ENCODE data around the gene KLHL28. TPM values are rescaled to one million over a fixed set of nuclear protein-coding genes. Genes with fewer than 3 reads are reported as not detected.

Gene KLHL28
- total RNA-seq, 2 donors from 2014 or later, result 18.6 to 20.3 TPM

DNA sequence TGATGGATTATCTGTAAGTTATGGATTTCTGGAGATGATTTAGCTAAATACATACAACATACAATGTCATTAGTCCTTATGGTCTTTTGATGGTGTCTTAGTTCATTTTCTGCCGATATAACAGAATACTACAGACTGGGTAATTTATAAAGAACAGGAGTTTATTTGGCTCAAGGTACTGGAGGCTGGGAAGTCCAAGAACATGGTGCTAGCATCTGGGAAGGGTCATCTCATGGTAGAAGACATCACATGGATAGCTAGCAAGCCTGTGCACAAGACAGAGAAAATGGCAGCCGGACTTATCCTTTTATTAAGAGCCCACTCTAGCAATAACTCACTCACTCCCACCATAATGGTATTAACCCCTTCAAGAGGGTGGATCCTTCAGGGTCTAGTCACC is 24.2 kb downstream of the KLHL28 start:
- H3K9me3 Mint-ChIP-seq, result peaks cover 32% of the 10 kb centered on the region
- Histone ChIP-seq H3K36me3 (ENCODE audit: control insufficient read depth, insufficient read depth, low read length) (peaks cover 76% of the 10 kb centered on the region), H3K9me3 (ENCODE audit: control insufficient read depth, low read length) (peaks cover 40% of the 10 kb centered on the region), H3K4me1 (ENCODE audit: control insufficient read depth, insufficient read depth, low read length) (no peaks in the 10 kb centered on the region), H3K27me3 (ENCODE audit: control insufficient read depth, insufficient read depth, low read length, poor library complexity, severe bottlenecking) (no peaks in the 10 kb centered on the region), H3K4me3 (ENCODE audit: low read length) (no peak overlapping the region), H3K27ac (ENCODE audit: low read depth, low read length) (no peak overlapping the region), H3K9ac (ENCODE audit: extremely low read depth, low read length, poor library complexity, severe bottlenecking) (no peak overlapping the region)
- H3K36me3 Mint-ChIP-seq (ENCODE audit: low read depth), result peaks cover 70% of the 10 kb centered on the region
- DNase-seq, result no peak
- WGBS, 2 experiments (ENCODE audit: insufficient coverage in 1 of 2, insufficient read length in 1 of 2), result 94% methylated on average over 2 of the region's 2 CpGs; no CpG with 5 or more reads in 1 of the 2 experiments
- no peak overlapping the region for H3K4me3 Mint-ChIP-seq
- H3K27me3 Mint-ChIP-seq (ENCODE audit: insufficient read depth), result no peaks in the 10 kb centered on the region
- peaks cover 8% of the 10 kb centered on the region for H3K4me1 Mint-ChIP-seq
- TF ChIP-seq, protein P1, sequence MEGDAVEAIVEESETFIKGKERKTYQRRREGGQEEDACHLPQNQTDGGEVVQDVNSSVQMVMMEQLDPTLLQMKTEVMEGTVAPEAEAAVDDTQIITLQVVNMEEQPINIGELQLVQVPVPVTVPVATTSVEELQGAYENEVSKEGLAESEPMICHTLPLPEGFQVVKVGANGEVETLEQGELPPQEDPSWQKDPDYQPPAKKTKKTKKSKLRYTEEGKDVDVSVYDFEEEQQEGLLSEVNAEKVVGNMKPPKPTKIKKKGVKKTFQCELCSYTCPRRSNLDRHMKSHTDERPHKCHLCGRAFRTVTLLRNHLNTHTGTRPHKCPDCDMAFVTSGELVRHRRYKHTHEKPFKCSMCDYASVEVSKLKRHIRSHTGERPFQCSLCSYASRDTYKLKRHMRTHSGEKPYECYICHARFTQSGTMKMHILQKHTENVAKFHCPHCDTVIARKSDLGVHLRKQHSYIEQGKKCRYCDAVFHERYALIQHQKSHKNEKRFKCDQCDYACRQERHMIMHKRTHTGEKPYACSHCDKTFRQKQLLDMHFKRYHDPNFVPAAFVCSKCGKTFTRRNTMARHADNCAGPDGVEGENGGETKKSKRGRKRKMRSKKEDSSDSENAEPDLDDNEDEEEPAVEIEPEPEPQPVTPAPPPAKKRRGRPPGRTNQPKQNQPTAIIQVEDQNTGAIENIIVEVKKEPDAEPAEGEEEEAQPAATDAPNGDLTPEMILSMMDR (conservative IDR thresholded peaks at IDR 0.05), result no peak
- H3K27ac Mint-ChIP-seq, result no peak overlapping the region

DNA sequence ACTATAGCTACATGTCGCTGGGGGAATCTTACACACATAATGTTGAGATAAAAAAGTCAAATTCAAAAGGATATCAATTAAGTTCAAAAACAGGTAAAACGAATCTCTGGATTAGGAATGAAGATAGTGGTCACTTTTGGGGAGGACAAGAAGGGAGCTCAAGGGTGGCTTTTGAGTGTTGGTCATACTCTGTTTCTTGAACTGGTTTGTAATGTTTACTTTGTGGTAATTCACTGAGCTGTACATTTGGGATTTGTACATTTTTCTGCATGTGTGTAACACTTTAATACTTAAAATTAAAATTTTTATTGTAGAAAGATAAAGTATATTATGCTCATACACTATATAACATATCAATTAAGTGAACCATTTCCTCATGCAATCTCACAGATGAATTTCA is 26.6 kb downstream of the KLHL28 start:
- no peaks in the 10 kb centered on the region for H3K27me3 ChIP-seq (ENCODE audit: control insufficient read depth, insufficient read depth, low read length, poor library complexity, severe bottlenecking)
- Mint-ChIP-seq H3K4me3 (no peak overlapping the region), H3K27me3 (ENCODE audit: insufficient read depth) (no peaks in the 10 kb centered on the region), H3K36me3 (ENCODE audit: low read depth) (peaks cover 54% of the 10 kb centered on the region), H3K9me3 (peaks cover 26% of the 10 kb centered on the region), H3K27ac (no peak overlapping the region), H3K4me1 (peaks cover 13% of the 10 kb centered on the region)
- H3K4me1 ChIP-seq (ENCODE audit: control insufficient read depth, insufficient read depth, low read length), result no peaks in the 10 kb centered on the region
- H3K9me3 ChIP-seq (ENCODE audit: control insufficient read depth, low read length), result peaks cover 30% of the 10 kb centered on the region
- TF ChIP-seq, protein P1 (conservative IDR thresholded peaks at IDR 0.05), result no peak
- H3K36me3 ChIP-seq (ENCODE audit: control insufficient read depth, insufficient read depth, low read length), result peaks cover 59% of the 10 kb centered on the region
- H3K9ac ChIP-seq (ENCODE audit: extremely low read depth, low read length, poor library complexity, severe bottlenecking), result no peak overlapping the region
- DNase-seq, result no peak
- 95 to 100% methylated on average over 2 of the region's 2 CpGs for WGBS, 2 experiments (ENCODE audit: insufficient coverage in 1 of 2, insufficient read length in 1 of 2)
- H3K27ac ChIP-seq (ENCODE audit: low read depth, low read length), result no peak overlapping the region
- no peak overlapping the region for H3K4me3 ChIP-seq (ENCODE audit: low read length)

DNA sequence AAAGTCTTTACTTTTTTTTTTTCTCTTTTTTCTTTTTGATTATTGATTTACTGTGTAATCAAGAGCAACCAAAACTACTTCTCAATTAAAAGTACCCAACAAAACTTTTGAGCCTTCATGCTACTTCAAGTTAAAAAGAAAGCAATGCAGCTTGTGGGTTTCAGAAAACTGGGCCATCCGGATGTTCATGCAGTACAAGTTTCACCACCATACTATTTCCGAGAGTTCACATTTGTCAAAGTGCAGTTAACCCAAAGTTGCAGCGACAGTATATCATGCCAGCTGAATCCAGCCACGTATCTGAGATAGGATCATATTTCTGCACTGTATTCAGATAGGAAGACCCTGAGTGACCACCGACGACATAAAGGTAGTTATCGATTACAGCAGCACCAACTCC is 33.0 kb downstream of the KLHL28 start:
- H3K36me3 Mint-ChIP-seq (ENCODE audit: low read depth), result peaks cover 7% of the 10 kb centered on the region
- DNase-seq, result no peak
- no peaks in the 10 kb centered on the region for H3K27me3 Mint-ChIP-seq (ENCODE audit: insufficient read depth)
- Histone ChIP-seq H3K9me3 (ENCODE audit: control insufficient read depth, low read length) (no peaks in the 10 kb centered on the region), H3K9ac (ENCODE audit: extremely low read depth, low read length, poor library complexity, severe bottlenecking) (no peak overlapping the region), H3K27ac (ENCODE audit: low read depth, low read length) (no peak overlapping the region), H3K27me3 (ENCODE audit: control insufficient read depth, insufficient read depth, low read length, poor library complexity, severe bottlenecking) (no peaks in the 10 kb centered on the region), H3K4me3 (ENCODE audit: low read length) (no peak overlapping the region), H3K36me3 (ENCODE audit: control insufficient read depth, insufficient read depth, low read length) (peaks cover 12% of the 10 kb centered on the region), H3K4me1 (ENCODE audit: control insufficient read depth, insufficient read depth, low read length) (no peaks in the 10 kb centered on the region)
- H3K27ac Mint-ChIP-seq, result no peak overlapping the region
- H3K9me3 Mint-ChIP-seq, result no peaks in the 10 kb centered on the region
- no peak overlapping the region for H3K4me3 Mint-ChIP-seq
- TF ChIP-seq, protein P1 (conservative IDR thresholded peaks at IDR 0.05), result no peak
- peaks cover 5% of the 10 kb centered on the region for H3K4me1 Mint-ChIP-seq
- WGBS, 2 experiments (ENCODE audit: insufficient coverage in 1 of 2, insufficient read length in 1 of 2), result 96 to 97% methylated on average over 4 to 7 of the region's 7 CpGs
